OCI-LY3 (cell line): ENCODE results near the gene HABP2.

Source experiments
- H2AFZ ChIP-seq: fragments of 200-600, 300-600 bp; shearing (Covaris generic); 2 replicates; pipeline ENCODE4 v1.6.0; 2014; ENCODE audit warnings: antibody characterized with exemption, low read depth, low read length
- H3K27ac ChIP-seq: fragments of 200-600, 300-600 bp; sonication (generic); 2 replicates; pipeline ENCODE4 v1.5.1; 2014; ENCODE audit warnings: mild to moderate bottlenecking, low read length, moderate library complexity, mixed read lengths
- H3K27me3 ChIP-seq: fragments of 200-600, 300-600 bp; sonication (generic); 2 replicates; pipeline ENCODE4 v1.6.1; 2014; ENCODE audit warnings: low read depth, low read length, mixed read lengths
- H3K36me3 ChIP-seq: fragments of 200-600, 300-600 bp; sonication (generic); replicated peaks from 2 replicates; pipeline ENCODE3; 2014; ENCODE audit warnings: low read depth, low read length, mixed read lengths
- H3K4me1 ChIP-seq: fragments of 300-600, 200-600 bp; sonication (generic); 2 replicates; pipeline ENCODE4 v1.6.1; 2014; ENCODE audit warnings: low read length, mixed read lengths
- H3K4me2 ChIP-seq: fragments of 200-600, 300-600 bp; sonication (generic); 2 replicates; pipeline ENCODE4 v1.6.1; 2014; ENCODE audit warnings: low read length, mixed read lengths
- H3K4me3 ChIP-seq: fragments of 300-600, 200-600 bp; sonication (generic); 2 replicates; pipeline ENCODE4 v1.5.1; 2014; ENCODE audit warnings: antibody characterized with exemption, mild to moderate bottlenecking, low read length, moderate library complexity
- H3K79me2 ChIP-seq: fragments of 300-600, 200-600 bp; shearing (Covaris generic); 2 replicates; pipeline ENCODE4 v1.6.1; 2014; ENCODE audit warnings: mild to moderate bottlenecking, low read length, mixed read lengths
- H3K9ac ChIP-seq: fragments of 300-600, 200-600 bp; shearing (Covaris generic); 2 replicates; pipeline ENCODE4 v1.6.0; 2014; ENCODE audit warnings: mild to moderate bottlenecking, low read length, moderate library complexity
- H3K9me3 ChIP-seq: fragments of 200-600, 300-600 bp; shearing (Covaris generic); 2 replicates; pipeline ENCODE4 v1.6.1; 2014; ENCODE audit warnings: low read length, mixed read lengths; ENCODE audit not compliant: insufficient read depth
- H4K20me1 ChIP-seq: fragments of 200-600, 300-600 bp; sonication (generic); 2 replicates; pipeline ENCODE4 v1.6.1; 2016; ENCODE audit warnings: low read length, mixed read lengths; ENCODE audit not compliant: insufficient read depth
- CTCF ChIP-seq: fragments of 200-600, 300-600 bp; sonication (generic); IDR thresholded peaks from 2 replicates; pipeline ENCODE4 v1.5.1; 2014; ENCODE audit warnings: antibody characterized with exemption, low read length, low read depth
- EZH2phosphoT487 ChIP-seq: fragments of 200-600 bp; shearing (Covaris generic); IDR thresholded peaks from 2 replicates; pipeline ENCODE4 v1.6.1; 2018; ENCODE audit warnings: antibody characterized with exemption, mixed run types, low read depth

Gene HABP2

GRCh38 chr10:113627836-113628235, 75.0 kb downstream of the HABP2 start:
- TF ChIP-seq CTCF = no peak
- no peak for TF ChIP-seq EZH2phosphoT487
- Histone ChIP-seq H3K27me3 (peaks cover 4% of the 10 kb centered on the region; the same call in 1 of the 2 replicates), H3K4me1 (no peaks in the 10 kb centered on the region), H3K36me3 (no peaks in the 10 kb centered on the region), H3K27ac (no peak overlapping the region), H3K79me2 (no peaks in the 10 kb centered on the region), H3K4me3 (no peak overlapping the region), H3K9ac (no peak overlapping the region), H4K20me1 (no peaks in the 10 kb centered on the region), H3K9me3 (no peaks in the 10 kb centered on the region), H2AFZ (no peak overlapping the region), H3K4me2 (no peak overlapping the region)

- Histone ChIP-seq H3K9ac (no peak overlapping the region), H3K27ac (no peak overlapping the region), H2AFZ (no peak overlapping the region), H3K4me2 (no peak overlapping the region), H3K4me1 (no peaks in the 10 kb centered on the region), H3K4me3 (no peak overlapping the region), H3K27me3 (no peaks in the 10 kb centered on the region; the same call in 1 of the 2 replicates), H4K20me1 (no peaks in the 10 kb centered on the region), H3K9me3 (no peaks in the 10 kb centered on the region), H3K36me3 (no peaks in the 10 kb centered on the region), H3K79me2 (no peaks in the 10 kb centered on the region)
- TF ChIP-seq EZH2phosphoT487 (no peak), CTCF (no peak)
Observed at GRCh38 chr10:113628607-113629153, 75.8 kb downstream of the HABP2 start.

GRCh38 chr10:113630929-113631533, 78.2 kb downstream of the HABP2 start:
- no peaks in the 10 kb centered on the region for H3K79me2 ChIP-seq
- TF ChIP-seq CTCF = no peak
- no peak for TF ChIP-seq EZH2phosphoT487
- H3K36me3 ChIP-seq = no peaks in the 10 kb centered on the region
- no peak overlapping the region for H3K9ac ChIP-seq
- no peaks in the 10 kb centered on the region for H3K9me3 ChIP-seq
- H3K27me3 ChIP-seq = no peaks in the 10 kb centered on the region; the same call in 1 of the 2 replicates
- no peak overlapping the region for H3K4me3 ChIP-seq
- no peak overlapping the region for H2AFZ ChIP-seq
- no peak overlapping the region for H3K27ac ChIP-seq
- no peaks in the 10 kb centered on the region for H4K20me1 ChIP-seq
- no peaks in the 10 kb centered on the region for H3K4me1 ChIP-seq
- no peak overlapping the region for H3K4me2 ChIP-seq

- H3K9ac ChIP-seq = no peak overlapping the region
- H3K9me3 ChIP-seq = no peaks in the 10 kb centered on the region
- no peaks in the 10 kb centered on the region; the same call in 1 of the 2 replicates for H3K27me3 ChIP-seq
- no peak overlapping the region for H3K27ac ChIP-seq
- no peaks in the 10 kb centered on the region for H3K36me3 ChIP-seq
- TF ChIP-seq EZH2phosphoT487 (no peak), CTCF (no peak)
- no peak overlapping the region for H2AFZ ChIP-seq
- H4K20me1 ChIP-seq = no peaks in the 10 kb centered on the region
- H3K4me2 ChIP-seq = no peak overlapping the region
- H3K4me3 ChIP-seq = no peak overlapping the region
- H3K79me2 ChIP-seq = no peaks in the 10 kb centered on the region
- no peaks in the 10 kb centered on the region for H3K4me1 ChIP-seq
Observed at GRCh38 chr10:113631684-113632367, 79.0 kb downstream of the HABP2 start.
